Cardiac muscle cell (in vitro differentiated cells and primary cell): ENCODE data around the gene WDR82. TPM values are rescaled to one million over a fixed set of nuclear protein-coding genes. Genes with fewer than 3 reads are reported as not detected.
"Not testable (repeated sequence)": the region's sequence is repeated elsewhere in the genome, so short reads cannot be mapped to it uniquely, and the experiment has no call there.

Experiments
- DNase-seq, 2 donors: peaks; one replicate each; pipeline versions ENCODE4 v3.0.0 to v3.0.0-alpha.2; 2010 to 2017; ENCODE audit warnings: low read depth in 1 of 2, low spot score in 1 of 2
- H3K27ac ChIP-seq: fragments of 200-600 bp; sonication (generic); 2 replicates; pipeline ENCODE4 v1.5.1; 2016
- H3K27me3 ChIP-seq: fragments of 200-600 bp; sonication (generic); 2 replicates; pipeline ENCODE4 v1.6.0; 2016; ENCODE audit warnings: control low read depth
- H3K36me3 ChIP-seq: fragments of 200-600 bp; sonication (generic); 2 replicates; pipeline ENCODE4 v1.5.1; 2016; ENCODE audit warnings: control low read depth
- H3K4me1 ChIP-seq: fragments of 200-600 bp; sonication (generic); 2 replicates; pipeline ENCODE4 v1.8.1; 2017; ENCODE audit warnings: low read depth, mild to moderate bottlenecking, mixed run types
- H3K4me3 ChIP-seq: fragments of 200-600 bp; sonication (generic); 2 replicates; pipeline ENCODE4 v1.5.1; 2016; ENCODE audit warnings: mild to moderate bottlenecking
- H3K9me3 ChIP-seq: fragments of 200-600 bp; sonication (generic); 2 replicates; pipeline ENCODE4 v1.5.1; 2017; ENCODE audit warnings: low read depth, mild to moderate bottlenecking, control low read depth
- CTCF ChIP-seq: IDR thresholded peaks from 2 replicates; pipeline ENCODE4 v1.5.1; 2012; ENCODE audit warnings: low read depth, mild to moderate bottlenecking, low read length
- polyA plus RNA-seq: library from polyadenylated mRNA; unstranded; fragments of >200 nt; fragmentation: Nextera tagmentation; extraction: Ambion mirVana; gene quantifications from 2 replicates; pipeline ENCODE4 v1.2.1, GENCODE V29; 2016
- total RNA-seq: library from RNA; depleted of rRNA; stranded (reverse); fragments of >200 nt; gene quantifications from 2 replicates; pipeline ENCODE4 v1.2.3, GENCODE V29; 2016

The WDR82 gene
- total and polyA plus RNA-seq, 2 experiments from 2014 or later: 30.7 to 35.4 TPM

DNA sequence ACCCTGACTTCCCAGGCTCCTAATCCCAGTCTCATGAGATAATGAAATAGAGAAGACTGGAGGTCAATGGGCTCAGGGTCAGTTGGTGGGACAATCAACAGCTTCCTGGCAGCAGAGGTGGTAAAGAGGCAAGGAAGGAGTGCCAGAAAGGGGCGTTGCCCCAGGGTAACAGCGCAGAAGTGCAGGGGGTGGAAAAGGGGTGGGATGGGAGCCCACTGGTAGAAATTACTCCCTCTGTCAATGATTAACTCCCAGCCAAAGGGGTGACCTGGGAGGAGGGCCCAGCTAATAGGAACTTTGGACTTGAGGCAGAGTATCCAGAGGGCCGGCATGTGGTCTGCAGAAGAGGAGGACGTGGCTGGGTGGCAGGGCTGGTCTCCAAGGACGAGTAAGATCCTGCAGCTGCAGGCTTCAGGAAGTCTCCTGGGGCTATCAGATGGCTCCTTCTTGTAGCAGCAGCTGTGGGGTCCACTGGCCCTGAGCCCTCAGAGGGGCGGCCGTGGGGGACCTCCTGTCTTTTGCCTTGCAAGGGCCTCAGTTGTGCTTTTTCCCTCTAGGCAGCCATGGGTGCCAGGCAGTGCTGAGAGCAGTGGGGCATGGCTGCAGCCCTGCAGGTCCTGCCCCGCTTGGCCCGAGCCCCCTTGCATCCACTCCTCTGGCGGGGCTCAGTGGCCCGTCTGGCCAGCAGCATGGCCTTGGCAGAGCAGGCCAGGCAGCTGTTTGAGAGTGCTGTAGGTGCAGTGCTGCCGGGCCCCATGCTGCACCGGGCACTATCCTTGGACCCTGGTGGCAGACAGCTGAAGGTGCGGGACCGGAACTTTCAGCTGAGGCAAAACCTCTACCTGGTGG, 11.5 kb upstream of the WDR82 start:
- no peak overlapping the region for H3K4me3 ChIP-seq
- no peak for DNase-seq

DNA sequence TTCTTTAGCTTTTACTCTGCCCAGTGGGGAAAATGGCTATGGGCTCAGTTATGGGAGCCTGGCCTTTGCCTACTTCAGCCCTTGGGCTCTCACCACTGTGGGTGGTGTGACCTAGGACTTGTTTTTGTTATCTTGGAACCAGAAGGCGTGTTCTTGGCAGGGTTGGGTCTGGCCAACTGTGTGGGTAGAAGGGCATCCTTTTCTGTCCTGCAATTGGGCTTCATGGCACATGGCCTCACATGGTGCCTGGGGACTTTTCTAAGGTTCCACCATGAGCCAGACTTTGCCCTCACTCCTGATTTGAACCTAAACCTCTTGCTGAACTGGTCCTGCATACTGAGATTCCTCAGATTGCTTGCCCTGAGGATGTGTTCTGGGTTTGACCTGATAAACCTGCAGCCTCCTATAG, 10.9 kb upstream of the WDR82 start:
- no peaks in the 10 kb centered on the region for H3K27me3 ChIP-seq
- TF ChIP-seq CTCF: no peak
- no peaks in the 10 kb centered on the region for H3K4me1 ChIP-seq
- H3K9me3 ChIP-seq: no peaks in the 10 kb centered on the region
- H3K4me3 ChIP-seq: no peak overlapping the region
- H3K27ac ChIP-seq: no peak overlapping the region
- H3K36me3 ChIP-seq: no peaks in the 10 kb centered on the region
- no peak for DNase-seq

More for the DNA sequence above, 11.5 kb upstream of the WDR82 start:
- no peaks in the 10 kb centered on the region for H3K36me3 ChIP-seq
- H3K4me1 ChIP-seq: no peaks in the 10 kb centered on the region
- no peaks in the 10 kb centered on the region for H3K9me3 ChIP-seq
- H3K27me3 ChIP-seq: no peaks in the 10 kb centered on the region
- H3K27ac ChIP-seq: no peak overlapping the region
- no peak for TF ChIP-seq CTCF

- Histone ChIP-seq H3K4me1 (no peaks in the 10 kb centered on the region), H3K27ac (no peak overlapping the region), H3K36me3 (no peaks in the 10 kb centered on the region), H3K9me3 (no peaks in the 10 kb centered on the region), H3K4me3 (peak overlapping the region; percentile 65), H3K27me3 (no peaks in the 10 kb centered on the region)
- TF ChIP-seq CTCF: no peak
- no peak for DNase-seq
These were observed 10.2 kb upstream of the WDR82 start for GRCh38 chr3:52288674-52289073.

GRCh38 chr3:52286777-52287110, 8.3 kb upstream of the WDR82 start:
- no peak for TF ChIP-seq CTCF
- peak in 1 of 2 donors; percentile 84 for DNase-seq
- Histone ChIP-seq H3K36me3 (no peaks in the 10 kb centered on the region), H3K27ac (peak overlapping the region; percentile 99), H3K27me3 (no peaks in the 10 kb centered on the region), H3K9me3 (no peaks in the 10 kb centered on the region), H3K4me3 (peak overlapping the region; percentile 65), H3K4me1 (peaks cover 6% of the 10 kb centered on the region)

- H3K27me3 ChIP-seq, DNase-seq, H3K36me3 ChIP-seq, H3K9me3 ChIP-seq, H3K27ac ChIP-seq, H3K4me1 ChIP-seq, H3K4me3 ChIP-seq: not testable (repeated sequence)
These were observed 5.6 kb upstream of the WDR82 start for GRCh38 chr3:52284051-52284450.

DNA sequence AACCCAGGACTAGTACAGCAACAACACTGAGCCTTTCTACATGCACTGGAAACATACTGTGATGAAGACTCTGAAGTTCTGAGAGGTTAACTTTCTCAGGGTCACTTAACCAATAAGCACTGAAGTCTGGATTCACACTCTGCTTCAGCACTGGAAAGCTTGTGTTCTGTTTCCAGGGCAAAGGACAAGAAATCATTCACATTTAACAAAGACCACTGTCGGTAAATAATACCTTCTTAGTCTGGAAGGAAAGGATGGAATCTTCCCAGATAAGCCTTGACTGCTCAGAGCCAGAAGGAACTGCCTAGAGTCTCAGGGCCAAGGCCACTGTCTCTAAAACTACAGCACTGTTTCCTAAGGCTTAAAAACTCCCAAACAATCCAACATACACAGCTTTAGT, 4.9 kb upstream of the WDR82 start:
- no peaks in the 10 kb centered on the region for H3K27me3 ChIP-seq
- no peak overlapping the region for H3K4me3 ChIP-seq
- H3K9me3 ChIP-seq: no peaks in the 10 kb centered on the region
- H3K27ac ChIP-seq: peak overlapping the region; percentile 87
- no peak for DNase-seq
- no peaks in the 10 kb centered on the region for H3K36me3 ChIP-seq
- TF ChIP-seq CTCF: no peak
- H3K4me1 ChIP-seq: peaks cover 10% of the 10 kb centered on the region
